Measurements from ENCODE around the gene FRRS1L. TPM values are rescaled to one million over a fixed set of nuclear protein-coding genes. Genes with fewer than 3 reads are reported as not detected.

The FRRS1L gene
- total RNA-seq, 1 donor from 2014 or later = 2.5 TPM

DNA sequence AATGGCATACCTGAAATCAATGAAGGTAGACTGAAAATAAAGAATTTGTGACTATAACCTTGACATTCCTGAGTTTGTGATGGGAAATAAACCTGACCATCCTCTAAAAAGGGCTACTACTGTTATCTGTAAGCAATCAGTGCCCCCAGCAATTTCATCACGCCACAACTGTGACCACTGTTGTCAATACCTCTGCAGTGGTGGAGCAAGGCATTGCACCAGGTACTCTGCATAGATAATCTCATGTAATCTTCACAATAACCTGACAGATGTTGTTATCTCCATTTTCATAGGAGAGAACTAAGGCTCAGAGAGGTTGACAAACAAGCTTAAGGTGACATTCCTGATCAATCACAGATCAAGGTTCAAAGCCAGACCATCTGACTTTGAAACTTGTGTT is 38.5 kb upstream of the FRRS1L start:
- DNase-seq = no peak
- Histone ChIP-seq H3K9me3 (replicated peaks) (no peaks in the 10 kb centered on the region), H3K4me1 (peaks cover 6% of the 10 kb centered on the region), H3K27me3 (ENCODE audit: low read depth) (no peaks in the 10 kb centered on the region), H3K4me3 (no peak overlapping the region), H3K27ac (replicated peaks) (no peak overlapping the region), H3K36me3 (peaks cover 11% of the 10 kb centered on the region)
- intact Hi-C loops (cut with micrococcal nuclease) = no loop called here
- TF ChIP-seq CTCF (IDR thresholded peaks at IDR 0.05; ENCODE audit: borderline replicate concordance) = no peak

DNA sequence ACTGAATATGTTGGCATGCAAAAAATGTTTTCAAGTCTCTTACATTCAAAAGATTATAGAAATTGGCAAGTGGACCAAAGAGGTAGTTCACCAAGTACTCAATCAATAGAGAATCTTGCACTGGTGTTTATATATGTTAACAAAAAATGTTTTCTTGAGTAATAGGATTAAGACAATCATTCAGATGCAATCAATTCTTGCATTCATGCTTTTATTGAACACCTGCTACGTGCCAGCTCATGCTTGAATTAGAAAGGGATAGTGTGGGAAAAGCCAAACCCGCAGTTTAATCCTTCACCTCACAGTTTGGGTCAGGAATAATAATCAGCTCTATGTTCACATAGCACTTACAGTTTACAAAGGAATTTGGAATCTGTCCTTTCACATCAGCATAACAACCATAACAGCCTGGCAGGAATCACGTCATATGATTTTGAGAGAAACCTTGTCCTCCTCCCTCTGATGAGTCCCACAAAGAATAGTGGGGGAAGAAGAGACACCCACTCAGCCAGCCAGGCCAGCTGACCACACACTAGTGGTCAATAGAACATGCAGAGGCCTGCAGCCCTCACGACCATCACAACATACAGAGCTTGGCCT is 36.8 kb upstream of the FRRS1L start:
- Histone ChIP-seq H3K4me1 (peaks cover 6% of the 10 kb centered on the region), H3K4me3 (no peak overlapping the region), H3K27me3 (ENCODE audit: low read depth) (no peaks in the 10 kb centered on the region), H3K27ac (replicated peaks) (no peak overlapping the region), H3K36me3 (peaks cover 14% of the 10 kb centered on the region), H3K9me3 (replicated peaks) (no peaks in the 10 kb centered on the region)
- intact Hi-C loops (cut with micrococcal nuclease) = no loop called here
- no peak for DNase-seq
- TF ChIP-seq CTCF (IDR thresholded peaks at IDR 0.05; ENCODE audit: borderline replicate concordance) = no peak

DNA sequence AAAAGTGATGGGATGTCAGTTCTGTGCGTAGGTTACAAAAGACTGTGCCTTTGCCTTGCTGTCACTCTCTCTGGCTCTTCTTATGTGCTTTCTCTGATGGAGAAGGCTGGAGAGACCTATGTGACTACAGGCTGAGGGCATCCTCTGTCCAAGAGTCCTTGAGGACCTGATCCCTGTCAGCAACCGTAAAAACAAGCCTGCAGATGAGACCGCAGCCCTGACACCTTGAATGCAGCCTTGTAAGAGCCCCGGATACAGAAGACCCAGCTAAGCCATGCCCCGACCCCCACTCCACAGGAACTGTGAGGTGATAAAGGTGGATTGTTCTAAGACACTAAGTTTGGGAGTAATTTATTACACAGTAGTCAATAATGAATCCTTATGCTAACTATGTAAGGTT is 32.6 kb upstream of the FRRS1L start:
- Histone ChIP-seq H3K4me3 (no peak overlapping the region), H3K27me3 (ENCODE audit: low read depth) (no peaks in the 10 kb centered on the region), H3K4me1 (peaks cover 6% of the 10 kb centered on the region), H3K9me3 (replicated peaks) (no peaks in the 10 kb centered on the region), H3K27ac (replicated peaks) (no peak overlapping the region), H3K36me3 (peaks cover 4% of the 10 kb centered on the region)
- intact Hi-C loops (cut with micrococcal nuclease) = no loop called here
- no peak for TF ChIP-seq CTCF (IDR thresholded peaks at IDR 0.05; ENCODE audit: borderline replicate concordance)
- no peak for DNase-seq

GRCh38 chr9:109198736-109199382 is 31.8 kb upstream of the FRRS1L start:
- Histone ChIP-seq H3K9me3 (replicated peaks) (no peaks in the 10 kb centered on the region), H3K4me3 (no peak overlapping the region), H3K27me3 (ENCODE audit: low read depth) (no peaks in the 10 kb centered on the region), H3K36me3 (peaks cover 4% of the 10 kb centered on the region), H3K4me1 (peaks cover 6% of the 10 kb centered on the region), H3K27ac (replicated peaks) (no peak overlapping the region)
- no peak for TF ChIP-seq CTCF (IDR thresholded peaks at IDR 0.05; ENCODE audit: borderline replicate concordance)
- intact Hi-C loops (cut with micrococcal nuclease) = no loop called here
- DNase-seq = no peak

DNA sequence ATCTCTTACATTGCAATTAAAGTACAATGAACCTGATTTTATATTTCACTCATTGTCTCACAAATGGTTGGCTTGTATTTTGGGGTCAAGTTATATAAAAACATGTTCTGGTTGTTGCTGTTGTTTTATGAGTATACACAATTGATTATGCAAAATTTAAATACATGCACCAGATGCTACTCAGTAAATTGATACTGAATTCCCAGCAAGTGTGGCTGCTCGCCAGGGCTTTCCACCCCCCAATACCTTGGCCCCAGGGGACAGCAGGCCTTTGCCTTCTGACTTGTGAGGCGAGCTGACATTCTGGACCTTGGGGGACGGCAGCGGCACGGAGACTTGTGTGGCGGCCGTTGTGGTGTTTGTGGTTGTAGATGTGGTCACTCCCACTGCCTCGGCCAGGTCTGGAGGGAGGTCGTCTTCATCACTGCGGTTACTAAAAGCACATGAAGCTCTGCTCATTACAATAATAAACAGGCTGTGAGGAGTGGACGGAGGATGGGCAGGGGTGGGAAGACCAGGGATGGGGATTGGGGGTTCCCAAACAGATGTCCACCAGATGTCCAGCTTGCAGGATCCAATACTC is 27.0 kb upstream of the FRRS1L start:
- H3K4me3 ChIP-seq = no peak overlapping the region
- intact Hi-C loops (cut with micrococcal nuclease) = no loop called here
- H3K4me1 ChIP-seq = no peaks in the 10 kb centered on the region
- H3K36me3 ChIP-seq = no peaks in the 10 kb centered on the region
- no peaks in the 10 kb centered on the region for H3K27me3 ChIP-seq (ENCODE audit: low read depth)
- no peak for TF ChIP-seq CTCF (IDR thresholded peaks at IDR 0.05; ENCODE audit: borderline replicate concordance)
- no peak overlapping the region for H3K27ac ChIP-seq (replicated peaks)
- DNase-seq = no peak
- H3K9me3 ChIP-seq (replicated peaks) = no peaks in the 10 kb centered on the region

Data from left ventricle myocardium inferior (tissue), 1 donor.